PC-3 (cell line): Measurements from ENCODE around the gene MYLK4. TPM values are rescaled to one million over a fixed set of nuclear protein-coding genes. Genes with fewer than 3 reads are reported as not detected.

Experiments
- ATAC-seq: fragments of 200-7000 bp; cut with Tn5 transposase; 2 replicates; pipeline ENCODE4 v1.9.1; 2020; ENCODE audit warnings: mild to moderate bottlenecking, moderate library complexity
- BruUV-seq: library from RNA; stranded (reverse); fragments of 400-500 nt; replicated peaks from 2 replicates; lab custom pipeline; 2021; lab: Mats Ljungman, UMichigan
- CTCF ChIA-PET: fragments of 300-600 bp; sonication (Branson Sonifier 250); formaldehyde crosslinking; loops from one replicate; lab custom pipeline; 2022; ENCODE audit warnings: antibody characterized with exemption; lab: Charles Lee
- POLR2A ChIA-PET: fragments of 300-600 bp; sonication (Branson Sonifier 250); formaldehyde crosslinking; loops from one replicate; lab custom pipeline; 2022; ENCODE audit warnings: antibody characterized with exemption; ENCODE audit not compliant: unreplicated experiment; lab: Charles Lee
- DNase-seq: peaks from one replicate; pipeline ENCODE4 v3.0.0-alpha.2; 2015
- H2AFZ ChIP-seq: fragments of 300-600 bp; sonication (generic); 2 replicates; pipeline ENCODE4 v1.6.0; 2016; ENCODE audit warnings: antibody characterized with exemption, low read length
- H3F3A ChIP-seq: fragments of 300-600 bp; sonication (generic); one replicate; pipeline ENCODE4 v1.6.0; 2017; ENCODE audit warnings: antibody characterized with exemption, low read length, control low read depth, mild to moderate bottlenecking; ENCODE audit not compliant: unreplicated experiment
- H3K27ac ChIP-seq: fragments of 300-600 bp; sonication (generic); 2 replicates; pipeline ENCODE4 v1.5.1; 2016; ENCODE audit warnings: mild to moderate bottlenecking, low read length
- H3K27me3 ChIP-seq: fragments of 300-600 bp; sonication (generic); 2 replicates; pipeline ENCODE4 v1.6.1; 2016; ENCODE audit warnings: low read length, mixed read lengths
- H3K36me3 ChIP-seq: fragments of 300-600 bp; sonication (generic); 2 replicates; pipeline ENCODE4 v1.6.1; 2016; ENCODE audit warnings: low read depth, mixed run types, low read length, mixed read lengths
- H3K4me1 ChIP-seq: fragments of 300-600 bp; sonication (generic); 2 replicates; pipeline ENCODE4 v1.5.1; 2016; ENCODE audit warnings: low read length; ENCODE audit not compliant: insufficient read depth
- H3K4me2 ChIP-seq: fragments of 300-600 bp; sonication (generic); 2 replicates; pipeline ENCODE4 v1.6.0; 2016; ENCODE audit warnings: low read length
- H3K4me3 ChIP-seq: fragments of 300-600 bp; sonication (generic); 2 replicates; pipeline ENCODE4 v1.5.1; 2016; ENCODE audit warnings: mild to moderate bottlenecking, low read length, mixed read lengths
- H3K79me2 ChIP-seq: fragments of 300-600 bp; sonication (generic); 2 replicates; pipeline ENCODE4 v1.6.1; 2017; ENCODE audit warnings: low read length, mixed read lengths
- H3K9ac ChIP-seq: fragments of 300-600 bp; sonication (generic); 2 replicates; pipeline ENCODE4 v1.6.0; 2016; ENCODE audit warnings: mild to moderate bottlenecking, low read length
- H3K9me2 ChIP-seq: fragments of 300-600 bp; sonication (generic); replicated peaks from 2 replicates; pipeline ENCODE4 v1.6.1; 2016; ENCODE audit warnings: mixed run types, low read length, mixed read lengths
- H3K9me3 ChIP-seq: fragments of 300-600 bp; sonication (generic); 2 replicates; pipeline ENCODE4 v1.6.1; 2016; ENCODE audit warnings: low read length, mixed read lengths
- H4K20me1 ChIP-seq: fragments of 300-600 bp; sonication (generic); 2 replicates; pipeline ENCODE4 v1.6.1; 2016; ENCODE audit warnings: low read length, mixed read lengths
- CTCF ChIP-seq: fragments of 300-600 bp; sonication (generic); conservative IDR thresholded peaks from 2 replicates; pipeline ENCODE4 v1.5.1; 2017; ENCODE audit warnings: antibody characterized with exemption, low read depth, mild to moderate bottlenecking, low read length
- EZH2 ChIP-seq: fragments of 300-600 bp; sonication (generic); IDR thresholded peaks from one replicate; pipeline ENCODE4 v1.6.1; 2017; ENCODE audit warnings: antibody characterized with exemption, mild to moderate bottlenecking, low read length; ENCODE audit not compliant: unreplicated experiment
- EZH2phosphoT487 ChIP-seq: fragments of 300-600 bp; sonication (generic); IDR thresholded peaks from 2 replicates; pipeline ENCODE4 v1.6.1; 2018; ENCODE audit warnings: mild to moderate bottlenecking, antibody characterized with exemption, low read length, borderline replicate concordance
- intact Hi-C: fragments of 100-400 bp; cut with micrococcal nuclease; formaldehyde crosslinking; loops from 2 replicates; pipeline ENCODE4 v1.9.0; 2023
- total RNA-seq: library from RNA; depleted of rRNA; stranded (reverse); fragments of >200 nt; gene quantifications from 2 replicates; pipeline ENCODE4 v1.2.3, GENCODE V29; 2014

Gene MYLK4
- total RNA-seq, 1 experiment from 2014 or later = 0.11 TPM

DNA sequence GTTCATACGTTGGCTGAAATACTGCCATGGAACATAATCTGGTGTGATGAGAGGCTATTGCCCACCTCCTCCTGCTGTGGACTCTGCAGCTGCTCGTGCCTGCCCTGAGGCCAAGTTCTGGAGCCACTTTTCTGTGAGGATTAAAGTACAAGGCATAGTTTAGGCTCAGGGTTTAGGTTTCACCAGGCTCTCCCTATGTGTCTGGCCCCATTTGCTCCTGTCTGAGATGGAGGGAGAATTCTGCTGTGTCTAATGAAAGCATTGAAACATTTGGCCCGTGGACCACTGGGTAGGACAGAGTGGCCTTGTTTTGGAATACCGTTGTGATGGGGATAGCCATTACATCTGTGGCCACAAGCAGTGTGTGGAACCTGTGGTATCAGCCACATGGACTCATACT is 20.4 kb upstream of the MYLK4 start:
- CTCF ChIA-PET = no interaction called here
- H2AFZ ChIP-seq = no peak overlapping the region
- H3K27ac ChIP-seq = no peak overlapping the region
- POLR2A ChIA-PET = no interaction called here
- no peaks in the 10 kb centered on the region for H3K9me3 ChIP-seq
- no peak overlapping the region for H3K9ac ChIP-seq
- H3K27me3 ChIP-seq = no peaks in the 10 kb centered on the region
- no peak for TF ChIP-seq CTCF
- no peak for TF ChIP-seq EZH2phosphoT487
- TF ChIP-seq EZH2 = no peak
- ATAC-seq (no peak), DNase-seq (no peak)
- peaks cover 55% of the 10 kb centered on the region for H4K20me1 ChIP-seq
- peaks cover 100% of the 10 kb centered on the region for H3K79me2 ChIP-seq
- no peaks in the 10 kb centered on the region for H3F3A ChIP-seq
- H3K4me1 ChIP-seq = peaks cover 19% of the 10 kb centered on the region
- no TSS peak for BruUV-seq
- H3K9me2 ChIP-seq = no peaks in the 10 kb centered on the region
- intact Hi-C loops = no loop called here
- H3K4me2 ChIP-seq = no peak overlapping the region
- H3K4me3 ChIP-seq = no peak overlapping the region
- peaks cover 43% of the 10 kb centered on the region for H3K36me3 ChIP-seq

DNA sequence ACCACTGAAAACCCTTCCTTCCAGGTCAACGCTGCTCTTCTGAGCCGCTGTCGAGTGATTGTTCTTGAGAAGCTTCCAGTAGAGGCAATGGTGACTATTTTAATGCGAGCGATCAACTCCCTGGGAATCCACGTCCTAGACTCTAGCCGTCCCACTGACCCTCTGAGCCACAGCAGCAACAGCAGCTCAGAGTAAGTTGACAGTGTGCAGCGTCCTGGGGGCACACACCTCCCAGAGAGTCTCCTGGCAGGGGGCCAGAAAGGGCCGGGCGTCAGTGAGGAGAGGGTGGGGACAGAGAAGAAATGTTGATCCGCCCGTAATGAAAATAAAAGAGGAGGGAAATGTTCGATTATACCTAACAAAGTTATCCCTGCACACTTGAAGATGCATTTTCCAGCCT is 19.4 kb upstream of the MYLK4 start:
- H3K36me3 ChIP-seq = peaks cover 38% of the 10 kb centered on the region
- POLR2A ChIA-PET = no interaction called here
- H2AFZ ChIP-seq = no peak overlapping the region
- H3K9me2 ChIP-seq = no peaks in the 10 kb centered on the region
- H3K4me3 ChIP-seq = no peak overlapping the region
- ATAC-seq (no peak), DNase-seq (no peak)
- no peak overlapping the region for H3K9ac ChIP-seq
- no peak for TF ChIP-seq EZH2
- no peak for TF ChIP-seq CTCF
- no peak for TF ChIP-seq EZH2phosphoT487
- no peaks in the 10 kb centered on the region for H3F3A ChIP-seq
- no peaks in the 10 kb centered on the region for H3K9me3 ChIP-seq
- H3K4me2 ChIP-seq = no peak overlapping the region
- BruUV-seq = no TSS peak
- H3K27ac ChIP-seq = no peak overlapping the region
- CTCF ChIA-PET = no interaction called here
- peaks cover 51% of the 10 kb centered on the region for H4K20me1 ChIP-seq
- H3K4me1 ChIP-seq = peaks cover 19% of the 10 kb centered on the region
- H3K79me2 ChIP-seq = peaks cover 95% of the 10 kb centered on the region
- H3K27me3 ChIP-seq = no peaks in the 10 kb centered on the region
- intact Hi-C loops = no loop called here

DNA sequence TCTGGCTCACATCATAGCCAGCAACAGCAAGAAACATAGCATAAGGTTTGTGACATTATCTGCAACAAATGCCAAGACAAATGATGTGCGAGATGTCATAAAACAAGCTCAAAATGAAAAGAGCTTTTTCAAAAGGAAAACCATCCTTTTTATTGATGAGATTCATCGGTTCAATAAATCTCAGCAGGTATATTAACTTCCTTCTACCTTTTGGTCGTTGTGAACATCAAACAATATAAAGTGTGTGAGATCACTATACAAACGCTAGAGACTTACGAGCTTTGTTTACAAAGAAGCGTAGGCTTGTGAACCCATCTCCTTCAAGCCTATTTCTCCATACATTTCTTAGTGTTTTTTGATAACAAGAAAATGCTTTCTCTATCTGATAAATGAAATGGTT is 18.0 kb upstream of the MYLK4 start:
- DNase-seq = peak; percentile 42
- TF ChIP-seq EZH2phosphoT487 (no peak), EZH2 (no peak), CTCF (no peak)
- CTCF ChIA-PET = no interaction called here
- Histone ChIP-seq H3K27ac (peak overlapping the region; percentile 9), H3K36me3 (peaks cover 35% of the 10 kb centered on the region), H3K4me2 (peak overlapping the region; percentile 94), H2AFZ (no peak overlapping the region), H3K27me3 (no peaks in the 10 kb centered on the region), H3F3A (no peaks in the 10 kb centered on the region), H3K79me2 (peaks cover 81% of the 10 kb centered on the region), H4K20me1 (peaks cover 48% of the 10 kb centered on the region), H3K9ac (peak overlapping the region; percentile 93), H3K9me3 (no peaks in the 10 kb centered on the region), H3K4me1 (peaks cover 27% of the 10 kb centered on the region), H3K9me2 (no peaks in the 10 kb centered on the region), H3K4me3 (peak overlapping the region; percentile 97)
- intact Hi-C loops = no loop called here
- BruUV-seq = no TSS peak
- POLR2A ChIA-PET = interaction anchor here (0.5 to 0.7 kb wide), 6 partner anchors 20 to 981 kb away, joined by 3 to 5 read pairs (median 4); partner anchors contain the start of gene RIPK1
- ATAC-seq = no peak
